SK-N-SH (cell line): ENCODE results near the gene GJB3. TPM values are rescaled to one million over a fixed set of nuclear protein-coding genes. Genes with fewer than 3 reads are reported as not detected.

Experiments
- CTCF ChIA-PET: fragments of 300-600, 350-600 bp; formaldehyde crosslinking; extraction: SDS; loops from one replicate; lab custom pipeline; 2021; lab: Yijun Ruan, JAX
- POLR2A ChIA-PET: fragments of 350-600 bp; sonication (Branson Sonifier 250); formaldehyde crosslinking; extraction: SDS; loops from one replicate; lab custom pipeline; 2020; ENCODE audit warnings: antibody characterized with exemption, inconsistent platforms; lab: Yijun Ruan, JAX
- DNase-seq: peaks from one replicate; pipeline ENCODE4 v3.0.0; 2012
- H2AFZ ChIP-seq: fragments of 200-600 bp; sonication (generic); 2 replicates; pipeline ENCODE4 v1.8.1; 2016; ENCODE audit warnings: antibody characterized with exemption, mild to moderate bottlenecking, low read depth
- H3F3A ChIP-seq: fragments of 200-600 bp; sonication (generic); replicated peaks from 2 replicates; pipeline ENCODE3; 2016; ENCODE audit warnings: antibody characterized with exemption, mild to moderate bottlenecking; ENCODE audit not compliant: insufficient read depth
- H3K27ac ChIP-seq, 2 experiments: fragments of 200-500 bp in 1 of 2; fragments of 200-600 bp in 1 of 2; sonication (Bioruptor generic) in 1 of 2; sonication (generic), shearing (Covaris generic) in 1 of 2; 2 replicates each; pipeline versions ENCODE4 v1.5.1 to v1.6.1; 2014 to 2016; ENCODE audit warnings: low read depth in 2 of 2, inconsistent platforms in 1 of 2, low read length in 1 of 2, mild to moderate bottlenecking in 1 of 2, mixed read lengths in 1 of 2
- H3K27me3 ChIP-seq: fragments of 200-600 bp; sonication (generic), shearing (Covaris generic); 2 replicates; pipeline ENCODE4 v1.6.1; 2016; ENCODE audit warnings: mixed run types; ENCODE audit not compliant: insufficient read depth
- H3K36me3 ChIP-seq, 2 experiments: fragments of 200-500 bp in 1 of 2; fragments of 200-600 bp in 1 of 2; sonication (Bioruptor generic) in 1 of 2; sonication (generic) in 1 of 2; replicated peaks in 1 of 2; 2 replicates each; pipeline versions ENCODE3 to v1.5.1; 2014 to 2016; ENCODE audit warnings: low read length in 1 of 2, mild to moderate bottlenecking in 1 of 2; ENCODE audit not compliant: insufficient read depth in 2 of 2, control insufficient read depth in 1 of 2
- H3K4me1 ChIP-seq, 2 experiments: fragments of 200-500 bp in 1 of 2; fragments of 200-600 bp in 1 of 2; sonication (Bioruptor generic) in 1 of 2; sonication (generic), shearing (Covaris generic) in 1 of 2; 2 replicates each; pipeline versions ENCODE4 v1.5.1 to v1.6.1; 2014 to 2016; ENCODE audit warnings: low read depth in 1 of 2, low read length in 1 of 2, mixed run types in 1 of 2; ENCODE audit not compliant: insufficient read depth in 2 of 2, control insufficient read depth in 1 of 2
- H3K4me2 ChIP-seq: fragments of 200-600 bp; sonication (generic), shearing (Covaris generic); 2 replicates; pipeline ENCODE4 v1.6.1; 2017; ENCODE audit warnings: mixed run types
- H3K4me3 ChIP-seq, 2 experiments: fragments of 200-500 bp in 1 of 2; fragments of 200-600 bp in 1 of 2; sonication (Bioruptor generic) in 1 of 2; sonication (generic), shearing (Covaris generic) in 1 of 2; 2 replicates each; pipeline versions ENCODE4 v1.5.1 to v1.8.1; 2014 to 2016; ENCODE audit warnings: low read depth in 2 of 2, inconsistent platforms in 1 of 2, low read length in 1 of 2, mild to moderate bottlenecking in 1 of 2, mixed read lengths in 1 of 2, moderate library complexity in 1 of 2
- H3K79me2 ChIP-seq: fragments of 200-600 bp; sonication (generic); 2 replicates; pipeline ENCODE4 v1.8.1; 2017; ENCODE audit warnings: mild to moderate bottlenecking; ENCODE audit not compliant: insufficient read depth
- H3K9ac ChIP-seq: fragments of 200-600 bp; sonication (generic); 2 replicates; pipeline ENCODE4 v1.6.1; 2017; ENCODE audit warnings: mixed run types
- H3K9me2 ChIP-seq: fragments of 200-600 bp; sonication (generic); 2 replicates; pipeline ENCODE4 v1.6.1; 2017; ENCODE audit warnings: mixed run types
- H3K9me3 ChIP-seq: fragments of 200-600 bp; sonication (generic); 2 replicates; pipeline ENCODE4 v1.6.1; 2017; ENCODE audit warnings: mixed run types, mild to moderate bottlenecking, moderate library complexity
- H4K20me1 ChIP-seq: fragments of 200-600 bp; sonication (generic); 2 replicates; pipeline ENCODE4 v1.6.1; 2017; ENCODE audit warnings: mild to moderate bottlenecking, mixed run types; ENCODE audit not compliant: insufficient read depth
- CTCF ChIP-seq: fragments of 200-600 bp; sonication (generic); IDR thresholded peaks from 2 replicates; pipeline ENCODE4 v1.6.1; 2017; ENCODE audit warnings: antibody characterized with exemption, mild to moderate bottlenecking, moderate library complexity
- FOSL2 ChIP-seq: IDR thresholded peaks from 2 replicates; pipeline ENCODE4 v1.4.0; 2012; ENCODE audit warnings: low read depth, mild to moderate bottlenecking, moderate library complexity, borderline replicate concordance
- FOXM1 ChIP-seq: IDR thresholded peaks from 2 replicates; pipeline ENCODE4 v1.4.0; 2012; ENCODE audit warnings: low read depth, mild to moderate bottlenecking
- GATA2 ChIP-seq: sonication (generic); formaldehyde crosslinking; IDR thresholded peaks from 2 replicates; pipeline ENCODE4 v1.5.0; 2020; ENCODE audit warnings: mild to moderate bottlenecking, missing genetic modification reagents
- JUND ChIP-seq: IDR thresholded peaks from 2 replicates; pipeline ENCODE4 v1.4.0; 2012
- MXI1 ChIP-seq: IDR thresholded peaks from 2 replicates; pipeline ENCODE4 v1.6.1; 2012; ENCODE audit warnings: mild to moderate bottlenecking, low read depth, low read length, improper control_type of control experiment
- RAD21 ChIP-seq: IDR thresholded peaks from 2 replicates; pipeline ENCODE4 v1.6.1; 2012; ENCODE audit warnings: mild to moderate bottlenecking, low read length
- SIN3A ChIP-seq: IDR thresholded peaks from 2 replicates; pipeline ENCODE4 v1.6.1; 2012; ENCODE audit warnings: low read depth, mild to moderate bottlenecking, low read length, moderate library complexity, borderline replicate concordance
- TAF1 ChIP-seq: IDR thresholded peaks from 2 replicates; pipeline ENCODE4 v1.6.1; 2012; ENCODE audit warnings: low read depth, mild to moderate bottlenecking, low read length, moderate library complexity, borderline replicate concordance
- WGBS: methylation state at CpG from one replicate; pipeline ENCODE4 v1.1.6; 2017; ENCODE audit warnings: low lambda C conversion rate; 5-methylcytosine and 5-hydroxymethylcytosine counted together
- polyA plus RNA-seq, 3 experiments: library from polyadenylated mRNA; depleted of rRNA; stranded (reverse); fragments of >200 nt; gene quantifications; 2 replicates each; pipeline ENCODE4 v1.2.3, GENCODE V29; 2012
- TF ChIP-seq, protein P1 (sequence below): IDR thresholded peaks from 2 replicates; pipeline ENCODE4; 2012

The GJB3 gene
- polyA plus RNA-seq, 1 of the 3 experiments (the other 2 are of a cell fraction) = not detected

GRCh38 chr1:34787461-34788420 is 6.7 kb downstream of the GJB3 start:
- H3K9me3 ChIP-seq = no peaks in the 10 kb centered on the region
- ChIA-PET CTCF (interaction anchor here (0.6 to 8.2 kb wide), 20 partner anchors 10 to 79 kb away, joined by 3 to 170 read pairs (median 6); partner anchors contain the start of gene SMIM12), POLR2A (no interaction called here)
- 41% methylated on average over 9 of the region's 9 CpGs for WGBS
- H3F3A ChIP-seq = no peaks in the 10 kb centered on the region
- H2AFZ ChIP-seq = no peak overlapping the region
- no peak for DNase-seq
- peaks cover 0 to 2% of the 10 kb centered on the region in 2 experiments; a peak in 1 of 4 replicates for H3K4me1 ChIP-seq
- no peaks in the 10 kb centered on the region for H3K9me2 ChIP-seq
- H3K36me3 ChIP-seq = no peaks in the 10 kb centered on the region
- no peak overlapping the region for H3K4me3 ChIP-seq
- H3K9ac ChIP-seq = no peak overlapping the region
- no peaks in the 10 kb centered on the region for H4K20me1 ChIP-seq
- TF ChIP-seq FOXM1 = no peak
- peak; percentile 26; the same call in 1 of the 2 replicates for TF ChIP-seq RAD21
- TF ChIP-seq, all 33 proteins: peak for 1
- Histone ChIP-seq H3K79me2 (no peaks in the 10 kb centered on the region), H3K27ac (no peak overlapping the region), H3K27me3 (no peaks in the 10 kb centered on the region), H3K4me2 (no peak overlapping the region)

GRCh38 chr1:34790985-34791384 is 10.0 kb downstream of the GJB3 start:
- POLR2A ChIA-PET = no interaction called here
- 39% methylated on average over 5 of the region's 6 CpGs for WGBS
- no peak for DNase-seq

More at GRCh38 chr1:34790985-34791384, 10.0 kb downstream of the GJB3 start:
- H3K79me2 ChIP-seq = no peaks in the 10 kb centered on the region
- H3K9ac ChIP-seq = no peak overlapping the region
- no peaks in the 10 kb centered on the region for H4K20me1 ChIP-seq
- no peaks in the 10 kb centered on the region for H3F3A ChIP-seq
- H3K9me3 ChIP-seq = no peaks in the 10 kb centered on the region
- no peaks in the 10 kb centered on the region for H3K9me2 ChIP-seq
- H3K4me1 ChIP-seq = peaks cover 0 to 2% of the 10 kb centered on the region in 2 experiments; a peak in 1 of 4 replicates
- no peak overlapping the region for H3K27ac ChIP-seq
- no peaks in the 10 kb centered on the region for H3K36me3 ChIP-seq
- no peak overlapping the region for H2AFZ ChIP-seq
- TF ChIP-seq CTCF (no peak), JUND (no peak), MXI1 (no peak), TAF1 (no peak), GATA2 (CRISPR knock-in tag) (no peak), SIN3A (no peak), FOSL2 (no peak)
- TF ChIP-seq, protein P1, sequence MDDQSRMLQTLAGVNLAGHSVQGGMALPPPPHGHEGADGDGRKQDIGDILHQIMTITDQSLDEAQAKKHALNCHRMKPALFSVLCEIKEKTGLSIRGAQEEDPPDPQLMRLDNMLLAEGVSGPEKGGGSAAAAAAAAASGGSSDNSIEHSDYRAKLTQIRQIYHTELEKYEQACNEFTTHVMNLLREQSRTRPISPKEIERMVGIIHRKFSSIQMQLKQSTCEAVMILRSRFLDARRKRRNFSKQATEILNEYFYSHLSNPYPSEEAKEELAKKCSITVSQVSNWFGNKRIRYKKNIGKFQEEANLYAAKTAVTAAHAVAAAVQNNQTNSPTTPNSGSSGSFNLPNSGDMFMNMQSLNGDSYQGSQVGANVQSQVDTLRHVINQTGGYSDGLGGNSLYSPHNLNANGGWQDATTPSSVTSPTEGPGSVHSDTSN = no peak
- TF ChIP-seq, all 33 proteins: peak for 0
- no peak overlapping the region for H3K4me2 ChIP-seq
- no peaks in the 10 kb centered on the region for H3K27me3 ChIP-seq
- no peak overlapping the region for H3K4me3 ChIP-seq
- CTCF ChIA-PET = interaction anchor here (1.1 to 8.2 kb wide), 3 partner anchors 9 to 63 kb away, joined by 3 to 170 read pairs (median 3); no protein-coding TSS in a partner anchor
